ENCODE results near the gene BPIFB2.

Gene BPIFB2

GRCh38 chr20:33005908-33006775 is 1.4 kb upstream of the BPIFB2 start:
- no peak for DNase-seq (ENCODE audit: low read depth, low spot score)

- DNase-seq (ENCODE audit: low read depth, low spot score) = no peak
These were observed 628 bp upstream of the BPIFB2 start for GRCh38 chr20:33006776-33007375.

GRCh38 chr20:33008336-33009213 is 1.1 kb downstream of the BPIFB2 start:
- DNase-seq (ENCODE audit: low read depth, low spot score) = no peak

- no peak for DNase-seq (ENCODE audit: low read depth, low spot score)
These were observed 2.0 kb downstream of the BPIFB2 start for GRCh38 chr20:33009214-33010132.

- no peak for DNase-seq (ENCODE audit: low read depth, low spot score)
These were observed 2.6 kb downstream of the BPIFB2 start for GRCh38 chr20:33010133-33010504.

GRCh38 chr20:33010674-33011449 is 3.4 kb downstream of the BPIFB2 start:
- DNase-seq (ENCODE audit: low read depth, low spot score) = no peak

GRCh38 chr20:33012327-33013189 is 5.1 kb downstream of the BPIFB2 start:
- DNase-seq (ENCODE audit: low read depth, low spot score) = no peak

- DNase-seq (ENCODE audit: low read depth, low spot score) = no peak
These were observed 6.3 kb downstream of the BPIFB2 start for GRCh38 chr20:33013701-33014326.

GRCh38 chr20:33014336-33015113 is 7.0 kb downstream of the BPIFB2 start:
- DNase-seq (ENCODE audit: low read depth, low spot score) = no peak

- DNase-seq (ENCODE audit: low read depth, low spot score) = no peak
These were observed 7.6 kb downstream of the BPIFB2 start for GRCh38 chr20:33015114-33015484.

GRCh38 chr20:33015700-33016580 is 8.4 kb downstream of the BPIFB2 start:
- DNase-seq (ENCODE audit: low read depth, low spot score) = no peak

GRCh38 chr20:33016581-33017109 is 9.1 kb downstream of the BPIFB2 start:
- DNase-seq (ENCODE audit: low read depth, low spot score) = no peak

GRCh38 chr20:33017542-33017941 is 10.0 kb downstream of the BPIFB2 start:
- no peak for DNase-seq (ENCODE audit: low read depth, low spot score)

GRCh38 chr20:33018169-33018931 is 10.8 kb downstream of the BPIFB2 start:
- DNase-seq (ENCODE audit: low read depth, low spot score) = no peak

- DNase-seq (ENCODE audit: low read depth, low spot score) = no peak
These were observed 12.2 kb downstream of the BPIFB2 start for GRCh38 chr20:33019465-33020277.

All from astrocyte of the hippocampus (primary cell).